Measurements from ENCODE around the gene DPH1.

- TF ChIP-seq CTCF (IDR thresholded peaks at IDR 0.05; ENCODE audit: low read depth, low read length, poor library complexity, severe bottlenecking) (no peak), EZH2phosphoT487 (IDR thresholded peaks at IDR 0.05; ENCODE audit: borderline replicate concordance, low read length) (no peak)
These were observed 37.2 kb downstream of the DPH1 start for GRCh38 chr17:2067048-2067561.

All from DOHH2 (cell line).